Measurements from ENCODE around the gene ZNF230. TPM values are rescaled to one million over a fixed set of nuclear protein-coding genes. Genes with fewer than 3 reads are reported as not detected.

Gene ZNF230
- total RNA-seq, 1 experiment from 2014 or later = 1.0 TPM

GRCh38 chr19:43984687-43985000 lies 18.1 kb upstream of the ZNF230 start:
- Histone ChIP-seq H3K9me3 (ENCODE audit: low read length) (no peaks in the 10 kb centered on the region), H3K27me3 (ENCODE audit: low read length) (no peaks in the 10 kb centered on the region), H3K4me3 (ENCODE audit: low read length) (peak overlapping the region; percentile 81), H3K9ac (ENCODE audit: low read length) (peak overlapping the region; percentile 49), H3K9me2 (replicated peaks; ENCODE audit: low read length) (no peaks in the 10 kb centered on the region), H2AFZ (ENCODE audit: low read length) (peak overlapping the region; percentile 97), H3K27ac (ENCODE audit: low read length) (no peak overlapping the region), H3F3A (ENCODE audit: low read length, unreplicated experiment) (no peaks in the 10 kb centered on the region), H4K20me1 (ENCODE audit: low read length) (no peaks in the 10 kb centered on the region), H3K36me3 (ENCODE audit: low read depth, low read length) (peaks cover 3% of the 10 kb centered on the region), H3K4me1 (ENCODE audit: insufficient read depth, low read length) (no peaks in the 10 kb centered on the region), H3K4me2 (ENCODE audit: low read length) (peak overlapping the region; percentile 80), H3K79me2 (ENCODE audit: low read length) (peaks cover 13% of the 10 kb centered on the region)
- POLR2A ChIA-PET (ENCODE audit: unreplicated experiment) = no interaction called here
- BruUV-seq (replicated peaks) = TSS peak; percentile 77
- TF ChIP-seq EZH2phosphoT487 (IDR thresholded peaks at IDR 0.05; ENCODE audit: borderline replicate concordance, low read length) = no peak
- TF ChIP-seq CTCF (conservative IDR thresholded peaks at IDR 0.05; ENCODE audit: low read depth, low read length) = no peak
- no peak for TF ChIP-seq EZH2 (IDR thresholded peaks at IDR 0.05; ENCODE audit: low read length, unreplicated experiment)
- DNase-seq = no peak
- CTCF ChIA-PET = no interaction called here
- intact Hi-C loops (cut with micrococcal nuclease) = loop anchor here (1.0 to 2.0 kb wide), 2 partner anchors 18 to 110 kb away; partner anchors contain the start of genes ZNF224 and ZNF230
- peak; percentile 12; the same call in 1 of the 2 replicates for ATAC-seq

GRCh38 chr19:43997631-43998290 lies 5.0 kb upstream of the ZNF230 start:
- H3K27ac ChIP-seq (ENCODE audit: low read length) = no peak overlapping the region
- no peak for ATAC-seq

More at GRCh38 chr19:43997631-43998290, 5.0 kb upstream of the ZNF230 start:
- peaks cover 19% of the 10 kb centered on the region for H3K36me3 ChIP-seq (ENCODE audit: low read depth, low read length)
- no peak for DNase-seq
- H3K9me3 ChIP-seq (ENCODE audit: low read length) = no peaks in the 10 kb centered on the region
- H3K27me3 ChIP-seq (ENCODE audit: low read length) = no peaks in the 10 kb centered on the region
- no peak overlapping the region for H3K4me2 ChIP-seq (ENCODE audit: low read length)
- no peaks in the 10 kb centered on the region for H3K9me2 ChIP-seq (replicated peaks; ENCODE audit: low read length)
- H4K20me1 ChIP-seq (ENCODE audit: low read length) = no peaks in the 10 kb centered on the region
- no peak overlapping the region for H3K9ac ChIP-seq (ENCODE audit: low read length)
- no TSS peak for BruUV-seq (replicated peaks)
- no peak overlapping the region for H2AFZ ChIP-seq (ENCODE audit: low read length)
- TF ChIP-seq EZH2 (IDR thresholded peaks at IDR 0.05; ENCODE audit: low read length, unreplicated experiment) (no peak), CTCF (conservative IDR thresholded peaks at IDR 0.05; ENCODE audit: low read depth, low read length) (no peak), EZH2phosphoT487 (IDR thresholded peaks at IDR 0.05; ENCODE audit: borderline replicate concordance, low read length) (no peak)
- intact Hi-C loops (cut with micrococcal nuclease) = no loop called here
- ChIA-PET POLR2A (ENCODE audit: unreplicated experiment) (no interaction called here), CTCF (no interaction called here)
- H3F3A ChIP-seq (ENCODE audit: low read length, unreplicated experiment) = no peaks in the 10 kb centered on the region
- no peak overlapping the region for H3K4me3 ChIP-seq (ENCODE audit: low read length)
- no peaks in the 10 kb centered on the region for H3K79me2 ChIP-seq (ENCODE audit: low read length)
- H3K4me1 ChIP-seq (ENCODE audit: insufficient read depth, low read length) = no peaks in the 10 kb centered on the region

All from PC-3 (cell line).